Stimulated activated naive B cell treated with anti-CD40 and anti-IgM and Interleukin-4, amounts not matched to agents 10 μg/mL and 1 μg/mL and 100 μg/mL, for 72 hours (primary cell): ENCODE results near the gene PSMA7.
A peak's percentile ranks its signal among the peaks of the same experiment; 100 is the strongest.

Source experiments
- ATAC-seq, 2 donors: fragments of 150-1000 bp; cut with Tn5 transposase; replicated peaks; 2 replicates each; pipeline ENCODE4 v1.10.0; 2021; ENCODE audit warnings: moderate library complexity in 1 of 2
- DNase-seq: peaks from one replicate; pipeline ENCODE4 v3.0.0; 2021
- H3K27ac Mint-ChIP-seq: one replicate; pipeline ENCODE4 v1.8.0; 2022; ENCODE audit warnings: mild to moderate bottlenecking, mixed read lengths
- H3K27me3 Mint-ChIP-seq, 2 donors: one replicate each; pipeline ENCODE4 v1.8.0; 2022; ENCODE audit warnings: mixed read lengths in 2 of 2
- H3K36me3 Mint-ChIP-seq, 2 donors: one replicate each; pipeline ENCODE4 v1.8.0; 2022; ENCODE audit warnings: mixed read lengths in 2 of 2, mild to moderate bottlenecking in 1 of 2
- H3K4me1 Mint-ChIP-seq, 2 donors: one replicate each; pipeline ENCODE4 v1.8.0; 2022; ENCODE audit warnings: mixed read lengths in 2 of 2, mild to moderate bottlenecking in 1 of 2
- H3K4me3 Mint-ChIP-seq, 2 donors: one replicate each; pipeline ENCODE4 v1.8.0; 2022; ENCODE audit warnings: mild to moderate bottlenecking in 2 of 2, mixed read lengths in 2 of 2, moderate library complexity in 1 of 2
- H3K9me3 Mint-ChIP-seq, 2 donors: one replicate each; pipeline ENCODE4 v1.8.0; 2022; ENCODE audit warnings: mixed read lengths in 2 of 2, mild to moderate bottlenecking in 1 of 2

PSMA7 gene

GRCh38 chr20:62131560-62132320 is 11.5 kb downstream of the PSMA7 start:
- no peak overlapping the region for H3K4me3 Mint-ChIP-seq
- peaks cover 54 to 80% of the 10 kb centered on the region in 2 donors for H3K36me3 Mint-ChIP-seq
- no peak for ATAC-seq
- H3K27me3 Mint-ChIP-seq = no peaks in the 10 kb centered on the region
- peak overlapping the region; percentile 63 for H3K27ac Mint-ChIP-seq
- no peak for DNase-seq
- no peaks in the 10 kb centered on the region for H3K9me3 Mint-ChIP-seq
- H3K4me1 Mint-ChIP-seq = peaks cover 44 to 68% of the 10 kb centered on the region in 2 donors

- ATAC-seq = peak in 1 of 2 donors; percentile 12
- Mint-ChIP-seq H3K27ac (peak overlapping the region; percentile 32), H3K4me1 (peaks cover 46 to 63% of the 10 kb centered on the region in 2 donors), H3K36me3 (peaks cover 63 to 73% of the 10 kb centered on the region in 2 donors), H3K9me3 (no peaks in the 10 kb centered on the region), H3K4me3 (peak overlapping the region in 1 of 2 donors; percentile 5), H3K27me3 (no peaks in the 10 kb centered on the region)
- no peak for DNase-seq
These were observed 13.3 kb downstream of the PSMA7 start for GRCh38 chr20:62129731-62130531.

GRCh38 chr20:62128502-62128901 is 14.7 kb downstream of the PSMA7 start:
- Mint-ChIP-seq H3K9me3 (no peaks in the 10 kb centered on the region), H3K27ac (peak overlapping the region; percentile 10), H3K27me3 (no peaks in the 10 kb centered on the region), H3K4me1 (peaks cover 50 to 65% of the 10 kb centered on the region in 2 donors), H3K36me3 (peaks cover 68 to 73% of the 10 kb centered on the region in 2 donors), H3K4me3 (no peak overlapping the region)
- no peak for ATAC-seq
- no peak for DNase-seq

GRCh38 chr20:62127799-62128198 is 15.4 kb downstream of the PSMA7 start:
- Mint-ChIP-seq H3K9me3 (no peaks in the 10 kb centered on the region), H3K4me1 (peaks cover 45 to 62% of the 10 kb centered on the region in 2 donors), H3K4me3 (no peak overlapping the region), H3K36me3 (peaks cover 62 to 66% of the 10 kb centered on the region in 2 donors), H3K27ac (peak overlapping the region; percentile 75), H3K27me3 (no peaks in the 10 kb centered on the region)
- peak in 1 of 2 donors; percentile 30 for ATAC-seq
- DNase-seq = no peak

- no peak overlapping the region for H3K27ac Mint-ChIP-seq
- H3K4me1 Mint-ChIP-seq = peaks cover 39 to 54% of the 10 kb centered on the region in 2 donors
- peaks cover 50 to 52% of the 10 kb centered on the region in 2 donors for H3K36me3 Mint-ChIP-seq
- no peak overlapping the region for H3K4me3 Mint-ChIP-seq
- ATAC-seq (no peak), DNase-seq (no peak)
- H3K27me3 Mint-ChIP-seq = no peaks in the 10 kb centered on the region
- H3K9me3 Mint-ChIP-seq = no peaks in the 10 kb centered on the region
These were observed 17.1 kb downstream of the PSMA7 start for GRCh38 chr20:62126141-62126540.

GRCh38 chr20:62123450-62124118 is 19.6 kb downstream of the PSMA7 start:
- ATAC-seq (no peak), DNase-seq (no peak)
- H3K27me3 Mint-ChIP-seq = no peaks in the 10 kb centered on the region
- H3K4me1 Mint-ChIP-seq = peaks cover 29 to 34% of the 10 kb centered on the region in 2 donors
- H3K36me3 Mint-ChIP-seq = peaks cover 30 to 31% of the 10 kb centered on the region in 2 donors
- H3K9me3 Mint-ChIP-seq = no peaks in the 10 kb centered on the region
- peak overlapping the region; percentile 65 for H3K27ac Mint-ChIP-seq
- peak overlapping the region; percentile 81 to 85 for H3K4me3 Mint-ChIP-seq

- Mint-ChIP-seq H3K9me3 (no peaks in the 10 kb centered on the region), H3K4me1 (peaks cover 23 to 30% of the 10 kb centered on the region in 2 donors), H3K4me3 (peak overlapping the region; percentile 81 to 85), H3K36me3 (peaks cover 23% of the 10 kb centered on the region in 2 donors), H3K27ac (peak overlapping the region; percentile 65), H3K27me3 (no peaks in the 10 kb centered on the region)
- DNase-seq (peak; percentile 19), ATAC-seq (peak; percentile 6 to 7)
These were observed 20.3 kb downstream of the PSMA7 start for GRCh38 chr20:62122654-62123449.

- Mint-ChIP-seq H3K27ac (peak within 1 kb of the TSS; percentile 96), H3K4me3 (peak within 1 kb of the TSS; percentile 86 to 91), H3K9me3 (peaks cover 0 to 2% of the 10 kb centered on the region in 2 donors), H3K36me3 (peaks cover 16 to 17% of the 10 kb centered on the region in 2 donors), H3K4me1 (peaks cover 17 to 31% of the 10 kb centered on the region in 2 donors), H3K27me3 (peaks cover 4 to 5% of the 10 kb centered on the region in 2 donors)
- DNase-seq (peak; percentile 97), ATAC-seq (peak; percentile 80 to 86)
These were observed 21.2 kb downstream of the PSMA7 start, which contains the start of gene LSM14B for GRCh38 chr20:62121776-62122653. Gene LSM14B, plus strand, starts transcription at chr20:62122475. Its CDS starts 192 bp downstream, at chr20:62122667.

GRCh38 chr20:62120990-62121775 is 22.0 kb downstream of the PSMA7 start:
- ATAC-seq (peak; percentile 44 to 45), DNase-seq (no peak)
- Mint-ChIP-seq H3K27ac (peak overlapping the region; percentile 96), H3K4me1 (peaks cover 17 to 31% of the 10 kb centered on the region in 2 donors), H3K36me3 (peaks cover 11 to 13% of the 10 kb centered on the region in 2 donors), H3K4me3 (peak overlapping the region; percentile 86 to 91), H3K27me3 (peaks cover 4 to 8% of the 10 kb centered on the region in 2 donors), H3K9me3 (peaks cover 0 to 2% of the 10 kb centered on the region in 2 donors)

- Mint-ChIP-seq H3K4me1 (peaks cover 17 to 31% of the 10 kb centered on the region in 2 donors), H3K36me3 (peaks cover 12 to 15% of the 10 kb centered on the region in 2 donors)
These were observed 22.8 kb downstream of the PSMA7 start for GRCh38 chr20:62120365-62120762.

GRCh38 chr20:62119591-62120364 is 23.4 kb downstream of the PSMA7 start:
- DNase-seq (no peak), ATAC-seq (no peak)
- peaks cover 0 to 3% of the 10 kb centered on the region in 2 donors for H3K9me3 Mint-ChIP-seq
- peaks cover 6 to 10% of the 10 kb centered on the region in 2 donors for H3K36me3 Mint-ChIP-seq
- H3K4me1 Mint-ChIP-seq = peaks cover 14 to 31% of the 10 kb centered on the region in 2 donors
- no peak overlapping the region for H3K27ac Mint-ChIP-seq
- peaks cover 4 to 18% of the 10 kb centered on the region in 2 donors for H3K27me3 Mint-ChIP-seq
- peak overlapping the region in 1 of 2 donors; percentile 32 for H3K4me3 Mint-ChIP-seq

More at GRCh38 chr20:62120365-62120762, 22.8 kb downstream of the PSMA7 start:
- DNase-seq (no peak), ATAC-seq (no peak)
- H3K27ac Mint-ChIP-seq = no peak overlapping the region
- H3K9me3 Mint-ChIP-seq = peaks cover 0 to 3% of the 10 kb centered on the region in 2 donors
- peaks cover 4 to 13% of the 10 kb centered on the region in 2 donors for H3K27me3 Mint-ChIP-seq
- H3K4me3 Mint-ChIP-seq = peak overlapping the region; percentile 32 to 35
